Neural cell (in vitro differentiated cells): ENCODE data around the gene NACC2. TPM values are rescaled to one million over a fixed set of nuclear protein-coding genes. Genes with fewer than 3 reads are reported as not detected.

ENCODE experiments used
- H2AFZ ChIP-seq: fragments of 200-600, 300-800 bp; sonication (generic), shearing (Covaris generic); 2 replicates; pipeline ENCODE4 v1.6.0; 2014; ENCODE audit warnings: low read depth, mild to moderate bottlenecking, antibody characterized with exemption, low read length, moderate library complexity
- H3F3A ChIP-seq: fragments of 200-600 bp; shearing (Covaris generic); 2 replicates; pipeline ENCODE4 v1.6.1; 2016; ENCODE audit warnings: mild to moderate bottlenecking, moderate library complexity, mixed read lengths, antibody characterized with exemption, low read length; ENCODE audit not compliant: insufficient read depth, poor library complexity, severe bottlenecking
- H3K27ac ChIP-seq: fragments of 200-600, 300-800 bp; sonication (generic), shearing (Covaris generic); 2 replicates; pipeline ENCODE4 v1.5.1; 2014; ENCODE audit warnings: mild to moderate bottlenecking, low read length, moderate library complexity
- H3K27me3 ChIP-seq: fragments of 300-800, 200-600 bp; sonication (generic), shearing (Covaris generic); 2 replicates; pipeline ENCODE4 v1.6.0; 2014; ENCODE audit warnings: mild to moderate bottlenecking, low read depth, low read length, moderate library complexity; ENCODE audit not compliant: insufficient read depth
- H3K36me3 ChIP-seq: fragments of 300-800, 200-600 bp; sonication (generic), shearing (Covaris generic); 2 replicates; pipeline ENCODE4 v1.5.1; 2014; ENCODE audit warnings: mild to moderate bottlenecking, antibody characterized with exemption, low read length, moderate library complexity; ENCODE audit not compliant: insufficient read depth
- H3K4me2 ChIP-seq: fragments of 300-800, 200-600 bp; sonication (generic), shearing (Covaris generic); 2 replicates; pipeline ENCODE4 v1.6.0; 2014; ENCODE audit warnings: mild to moderate bottlenecking, low read length
- H3K4me3 ChIP-seq: fragments of 300-800, 200-600 bp; sonication (generic), shearing (Covaris generic); 2 replicates; pipeline ENCODE4 v1.5.1; 2014; ENCODE audit warnings: mild to moderate bottlenecking, low read length, moderate library complexity
- H3K79me2 ChIP-seq: fragments of 200-600 bp; shearing (Covaris generic); replicated peaks from 2 replicates; pipeline ENCODE4 v1.6.0; 2014; ENCODE audit warnings: mild to moderate bottlenecking, low read length, moderate library complexity; ENCODE audit not compliant: insufficient read depth
- H3K9ac ChIP-seq: fragments of 300-800, 200-600 bp; sonication (generic), shearing (Covaris generic); 2 replicates; pipeline ENCODE4 v1.6.1; 2016; ENCODE audit warnings: mild to moderate bottlenecking, low read length, mixed read lengths
- H3K9me2 ChIP-seq: fragments of 200-600 bp; shearing (Covaris generic); 2 replicates; pipeline ENCODE4 v1.6.1; 2016; ENCODE audit warnings: mild to moderate bottlenecking, low read length, mixed read lengths; ENCODE audit not compliant: insufficient read depth
- H3K9me3 ChIP-seq: fragments of 200-600, 300-800 bp; sonication (generic), shearing (Covaris generic); 2 replicates; pipeline ENCODE4 v1.6.1; 2016; ENCODE audit warnings: mild to moderate bottlenecking, mixed run types, low read length, moderate library complexity, mixed read lengths
- H4K20me1 ChIP-seq: fragments of 200-600 bp; shearing (Covaris generic); 2 replicates; pipeline ENCODE4 v1.6.1; 2016; ENCODE audit warnings: mild to moderate bottlenecking, mixed run types; ENCODE audit not compliant: insufficient read depth
- CTCF ChIP-seq: fragments of 450-650 bp; IDR thresholded peaks from 2 replicates; pipeline ENCODE4 v1.5.1; 2014; ENCODE audit warnings: antibody characterized with exemption, mild to moderate bottlenecking, moderate library complexity; ENCODE audit not compliant: poor library complexity, severe bottlenecking
- EP300 ChIP-seq: fragments of 450-650 bp; conservative IDR thresholded peaks from 2 replicates; pipeline ENCODE4 v1.6.1; 2014; ENCODE audit warnings: antibody characterized with exemption, mild to moderate bottlenecking, moderate library complexity; ENCODE audit not compliant: poor library complexity, severe bottlenecking
- EZH2 ChIP-seq: fragments of 200-600, 300-800 bp; shearing (Covaris generic), sonication (generic); IDR thresholded peaks from 2 replicates; pipeline ENCODE4 v1.6.1; 2014; ENCODE audit warnings: antibody characterized with exemption, low read length, borderline replicate concordance, mild to moderate bottlenecking; ENCODE audit not compliant: insufficient read depth, poor library complexity, severe bottlenecking
- MXI1 ChIP-seq: fragments of 450-650 bp; conservative IDR thresholded peaks from 2 replicates; pipeline ENCODE4 v1.6.1; 2014; ENCODE audit warnings: antibody characterized with exemption, mild to moderate bottlenecking; ENCODE audit not compliant: poor library complexity, severe bottlenecking
- POLR2AphosphoS5 ChIP-seq: IDR thresholded peaks from 2 replicates; pipeline ENCODE4 v1.6.1; 2012
- RAD21 ChIP-seq: fragments of 450-650 bp; conservative IDR thresholded peaks from 2 replicates; pipeline ENCODE4 v1.6.1; 2014; ENCODE audit warnings: antibody characterized with exemption, mild to moderate bottlenecking, moderate library complexity
- REST ChIP-seq: IDR thresholded peaks from 2 replicates; pipeline ENCODE4 v1.6.1; 2012; ENCODE audit warnings: borderline replicate concordance
- SMC3 ChIP-seq: fragments of 450-650 bp; conservative IDR thresholded peaks from 2 replicates; pipeline ENCODE4 v1.6.1; 2014; ENCODE audit warnings: antibody characterized with exemption, mild to moderate bottlenecking, moderate library complexity; ENCODE audit not compliant: poor library complexity
- TAF1 ChIP-seq: IDR thresholded peaks from 2 replicates; pipeline ENCODE4 v1.6.1; 2012; ENCODE audit warnings: low read depth
- polyA plus RNA-seq: library from polyadenylated mRNA; depleted of rRNA; stranded (reverse); fragments of >200 nt; gene quantifications from 2 replicates; pipeline ENCODE4 v1.2.3, GENCODE V29; 2014

NACC2 gene
- polyA plus RNA-seq, 1 donor from 2014 or later = 1.7 TPM

- Histone ChIP-seq H3K4me3 (no peak overlapping the region), H3K9me2 (no peaks in the 10 kb centered on the region), H3K9me3 (no peaks in the 10 kb centered on the region), H3K27ac (no peak overlapping the region), H2AFZ (no peak overlapping the region), H3K36me3 (no peaks in the 10 kb centered on the region), H4K20me1 (no peaks in the 10 kb centered on the region), H3K4me2 (no peak overlapping the region), H3K9ac (no peak overlapping the region), H3K79me2 (no peaks in the 10 kb centered on the region), H3F3A (no peaks in the 10 kb centered on the region), H3K27me3 (no peaks in the 10 kb centered on the region)
- TF ChIP-seq EZH2 = no peak
- no peak for TF ChIP-seq CTCF
- no peak for TF ChIP-seq EP300
- TF ChIP-seq POLR2AphosphoS5 = no peak
- no peak for TF ChIP-seq MXI1
- TF ChIP-seq REST = no peak
- TF ChIP-seq RAD21 = no peak
- no peak for TF ChIP-seq TAF1
- TF ChIP-seq SMC3 = no peak
These were observed 109.7 kb downstream of the NACC2 start for GRCh38 chr9:135985459-135985774.

GRCh38 chr9:135984072-135984710 lies 110.9 kb downstream of the NACC2 start:
- Histone ChIP-seq H3K27ac (no peak overlapping the region), H3K36me3 (no peaks in the 10 kb centered on the region), H3K4me3 (no peak overlapping the region), H3K9me3 (no peaks in the 10 kb centered on the region), H3K4me2 (no peak overlapping the region), H3K9ac (no peak overlapping the region), H3K79me2 (no peaks in the 10 kb centered on the region), H3K27me3 (no peaks in the 10 kb centered on the region), H3K9me2 (no peaks in the 10 kb centered on the region), H4K20me1 (no peaks in the 10 kb centered on the region), H3F3A (no peaks in the 10 kb centered on the region), H2AFZ (no peak overlapping the region)
- TF ChIP-seq EP300 = no peak
- no peak for TF ChIP-seq EZH2
- TF ChIP-seq POLR2AphosphoS5 = no peak
- no peak for TF ChIP-seq CTCF
- TF ChIP-seq MXI1 = no peak
- TF ChIP-seq SMC3 = no peak
- no peak for TF ChIP-seq RAD21
- TF ChIP-seq TAF1 = no peak
- no peak for TF ChIP-seq REST
